ENCODE results near the gene UBE3C.
A peak's percentile ranks its signal among the peaks of the same experiment; 100 is the strongest.

The UBE3C gene

GRCh38 chr7:157263156-157263555, 124.4 kb downstream of the UBE3C start:
- peak in 1 of 2 donors; percentile 46 for DNase-seq
- Histone ChIP-seq H3K9me3 (no peaks in the 10 kb centered on the region), H3K27me3 (no peaks in the 10 kb centered on the region), H3K36me3 (peaks cover 14 to 80% (median 78%) of the 10 kb centered on the region in 3 donors), H3K4me1 (peaks cover 0 to 11% (median 4%) of the 10 kb centered on the region in 4 donors), H3K27ac (no peak overlapping the region), H3K4me3 (no peak overlapping the region)
- TF ChIP-seq, protein P1, sequence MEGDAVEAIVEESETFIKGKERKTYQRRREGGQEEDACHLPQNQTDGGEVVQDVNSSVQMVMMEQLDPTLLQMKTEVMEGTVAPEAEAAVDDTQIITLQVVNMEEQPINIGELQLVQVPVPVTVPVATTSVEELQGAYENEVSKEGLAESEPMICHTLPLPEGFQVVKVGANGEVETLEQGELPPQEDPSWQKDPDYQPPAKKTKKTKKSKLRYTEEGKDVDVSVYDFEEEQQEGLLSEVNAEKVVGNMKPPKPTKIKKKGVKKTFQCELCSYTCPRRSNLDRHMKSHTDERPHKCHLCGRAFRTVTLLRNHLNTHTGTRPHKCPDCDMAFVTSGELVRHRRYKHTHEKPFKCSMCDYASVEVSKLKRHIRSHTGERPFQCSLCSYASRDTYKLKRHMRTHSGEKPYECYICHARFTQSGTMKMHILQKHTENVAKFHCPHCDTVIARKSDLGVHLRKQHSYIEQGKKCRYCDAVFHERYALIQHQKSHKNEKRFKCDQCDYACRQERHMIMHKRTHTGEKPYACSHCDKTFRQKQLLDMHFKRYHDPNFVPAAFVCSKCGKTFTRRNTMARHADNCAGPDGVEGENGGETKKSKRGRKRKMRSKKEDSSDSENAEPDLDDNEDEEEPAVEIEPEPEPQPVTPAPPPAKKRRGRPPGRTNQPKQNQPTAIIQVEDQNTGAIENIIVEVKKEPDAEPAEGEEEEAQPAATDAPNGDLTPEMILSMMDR (IDR thresholded peaks at IDR 0.05), result no peak
- intact Hi-C loops (cut with DNase I; ENCODE audit: low total_unique reads), result no loop called here

- DNase-seq, result peak in 1 of 2 donors; percentile 27
- H3K9me3 ChIP-seq, result no peaks in the 10 kb centered on the region
- peaks cover 5 to 79% (median 75%) of the 10 kb centered on the region in 3 donors for H3K36me3 ChIP-seq
- H3K4me1 ChIP-seq, result peaks cover 0 to 11% (median 4%) of the 10 kb centered on the region in 4 donors
- no peak overlapping the region for H3K4me3 ChIP-seq
- H3K27me3 ChIP-seq, result no peaks in the 10 kb centered on the region
- intact Hi-C loops (cut with DNase I; ENCODE audit: low total_unique reads), result no loop called here
- H3K27ac ChIP-seq, result no peak overlapping the region
- TF ChIP-seq, protein P1 (IDR thresholded peaks at IDR 0.05), result no peak
These were observed 126.3 kb downstream of the UBE3C start for GRCh38 chr7:157265051-157265450.

- H3K27ac ChIP-seq, result no peak overlapping the region
- no peaks in the 10 kb centered on the region for H3K9me3 ChIP-seq
- no peak overlapping the region for H3K4me3 ChIP-seq
- no peak for DNase-seq
- TF ChIP-seq, protein P1 (IDR thresholded peaks at IDR 0.05), result no peak
- intact Hi-C loops (cut with DNase I; ENCODE audit: low total_unique reads), result no loop called here
- H3K36me3 ChIP-seq, result peaks cover 5 to 81% (median 73%) of the 10 kb centered on the region in 3 donors
- peaks cover 0 to 11% (median 5%) of the 10 kb centered on the region in 4 donors for H3K4me1 ChIP-seq
- H3K27me3 ChIP-seq, result no peaks in the 10 kb centered on the region
These were observed 127.5 kb downstream of the UBE3C start for GRCh38 chr7:157266272-157266671.

- Histone ChIP-seq H3K4me3 (no peak overlapping the region), H3K4me1 (peaks cover 4 to 14% (median 13%) of the 10 kb centered on the region in 4 donors), H3K27me3 (no peaks in the 10 kb centered on the region), H3K9me3 (no peaks in the 10 kb centered on the region), H3K36me3 (peaks cover 5 to 80% (median 72%) of the 10 kb centered on the region in 3 donors), H3K27ac (no peak overlapping the region)
- TF ChIP-seq, protein P1 (IDR thresholded peaks at IDR 0.05), result no peak
- intact Hi-C loops (cut with DNase I; ENCODE audit: low total_unique reads), result no loop called here
- DNase-seq, result peak in 1 of 2 donors; percentile 32
These were observed 128.8 kb downstream of the UBE3C start for GRCh38 chr7:157267516-157267915.

GRCh38 chr7:157267956-157268355, 129.2 kb downstream of the UBE3C start:
- H3K4me3 ChIP-seq, result no peak overlapping the region
- no peaks in the 10 kb centered on the region for H3K9me3 ChIP-seq
- no peaks in the 10 kb centered on the region for H3K27me3 ChIP-seq
- peaks cover 5 to 76% (median 68%) of the 10 kb centered on the region in 3 donors for H3K36me3 ChIP-seq
- TF ChIP-seq, protein P1 (IDR thresholded peaks at IDR 0.05), result no peak
- H3K4me1 ChIP-seq, result peaks cover 6 to 18% (median 18%) of the 10 kb centered on the region in 4 donors
- no peak overlapping the region for H3K27ac ChIP-seq
- peak in 1 of 2 donors; percentile 33 for DNase-seq
- intact Hi-C loops (cut with DNase I; ENCODE audit: low total_unique reads), result no loop called here

DNA sequence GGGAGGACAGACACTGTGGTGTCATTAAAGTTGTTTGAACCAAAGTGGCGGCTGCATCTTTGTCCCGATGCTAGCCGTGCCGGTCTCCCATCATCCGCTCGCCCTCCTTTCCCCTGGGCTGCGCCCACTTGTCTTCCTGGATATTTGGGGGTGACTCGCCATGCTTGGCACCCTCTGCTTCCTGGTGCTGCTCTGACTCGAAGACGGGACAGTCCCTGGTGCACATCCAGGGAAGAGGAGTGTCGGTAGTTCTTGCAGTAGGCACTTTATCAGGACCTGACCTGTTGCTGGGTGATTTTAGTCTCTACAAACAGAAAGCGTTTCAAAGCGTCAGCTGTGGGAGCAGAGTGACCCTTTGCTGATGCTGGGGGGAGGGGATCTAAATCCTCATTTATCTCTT, 129.8 kb downstream of the UBE3C start:
- Histone ChIP-seq H3K27ac (no peak overlapping the region), H3K4me1 (peaks cover 6 to 24% (median 23%) of the 10 kb centered on the region in 4 donors), H3K27me3 (no peaks in the 10 kb centered on the region), H3K4me3 (no peak overlapping the region), H3K9me3 (no peaks in the 10 kb centered on the region), H3K36me3 (peaks cover 5 to 71% (median 62%) of the 10 kb centered on the region in 3 donors)
- TF ChIP-seq, protein P1 (IDR thresholded peaks at IDR 0.05), result no peak
- DNase-seq, result peak in 1 of 2 donors; percentile 32
- intact Hi-C loops (cut with DNase I; ENCODE audit: low total_unique reads), result no loop called here
